ENCODE results near the gene FCHO1.

The FCHO1 gene

GRCh38 chr19:17832443-17833208 is 81.3 kb downstream of the FCHO1 start:
- DNase-seq, result no peak

- no peak for DNase-seq
Measured at GRCh38 chr19:17834350-17835181, 83.3 kb downstream of the FCHO1 start.

- no peak for DNase-seq
Measured at GRCh38 chr19:17835182-17836006, 84.1 kb downstream of the FCHO1 start.

GRCh38 chr19:17836530-17836929 is 85.3 kb downstream of the FCHO1 start:
- DNase-seq, result no peak

- DNase-seq, result no peak
Measured at GRCh38 chr19:17837972-17838371, 86.7 kb downstream of the FCHO1 start.

All from NCI-H526 (cell line).